NCI-H526 treated with DMSO at 0.1 percent for 48 hours (cell line): ENCODE results near the gene CYP17A1.
"Not testable (repeated sequence)": the region's sequence is repeated elsewhere in the genome, so short reads cannot be mapped to it uniquely, and the experiment has no call there.

Experiments used
- DNase-seq: peaks from one replicate; lab custom pipeline; 2025; lab: John Stamatoyannopoulos, UW

CYP17A1 gene

GRCh38 chr10:102837230-102837721 is at the start of gene CYP17A1:
Gene CYP17A1 (minus strand): TSS chr10:102837413. CDS start chr10:102837361, 52 bp downstream.
- DNase-seq: no peak

- no peak for DNase-seq
Observed at GRCh38 chr10:102880256-102880655, 43.0 kb upstream of the CYP17A1 start.

GRCh38 chr10:102878629-102879028 is 41.4 kb upstream of the CYP17A1 start:
- DNase-seq: no peak

- DNase-seq: no peak
Observed at GRCh38 chr10:102876747-102877153, 39.5 kb upstream of the CYP17A1 start.

- no peak for DNase-seq
Observed at GRCh38 chr10:102872163-102872562, 35.0 kb upstream of the CYP17A1 start.

GRCh38 chr10:102870221-102870620 is 33.0 kb upstream of the CYP17A1 start:
- no peak for DNase-seq

GRCh38 chr10:102869258-102870198 is 32.3 kb upstream of the CYP17A1 start, which contains the start of gene AS3MT:
Gene AS3MT (plus strand): TSS chr10:102869470. CDS start chr10:102869593, 123 bp downstream.
- no peak for DNase-seq

- no peak for DNase-seq
Observed at GRCh38 chr10:102868911-102869257, 31.7 kb upstream of the CYP17A1 start.

- DNase-seq: no peak
Observed at GRCh38 chr10:102865620-102866019, 28.4 kb upstream of the CYP17A1 start.

GRCh38 chr10:102863660-102864059 is 26.4 kb upstream of the CYP17A1 start:
- DNase-seq: no peak

GRCh38 chr10:102859911-102860310 is 22.7 kb upstream of the CYP17A1 start:
- no peak for DNase-seq

- DNase-seq: no peak
Observed at GRCh38 chr10:102856758-102857424, 19.7 kb upstream of the CYP17A1 start.

- not testable (repeated sequence) for DNase-seq
Observed at GRCh38 chr10:102855731-102856436, 18.7 kb upstream of the CYP17A1 start.

GRCh38 chr10:102853237-102853636 is 16.0 kb upstream of the CYP17A1 start:
- DNase-seq: not testable (repeated sequence)

GRCh38 chr10:102850025-102850518 is 12.9 kb upstream of the CYP17A1 start:
- no peak for DNase-seq

- no peak for DNase-seq
Observed at GRCh38 chr10:102845352-102845902, 8.2 kb upstream of the CYP17A1 start.

- not testable (repeated sequence) for DNase-seq
Observed at GRCh38 chr10:102844190-102844776, 7.1 kb upstream of the CYP17A1 start.

GRCh38 chr10:102843139-102843538 is 5.9 kb upstream of the CYP17A1 start:
- not testable (repeated sequence) for DNase-seq

GRCh38 chr10:102841827-102842345 is 4.7 kb upstream of the CYP17A1 start:
- no peak for DNase-seq

GRCh38 chr10:102838276-102838927 is 1.2 kb upstream of the CYP17A1 start:
- not testable (repeated sequence) for DNase-seq
